CD4-positive, alpha-beta T cell treated with Interleukin-15 for 1 hour (primary cell): ENCODE measurements around the gene NCF4.

Experiments used
- DNase-seq: peaks from one replicate; pipeline ENCODE4 v3.0.0-alpha.2; 2020

NCF4 gene

DNA sequence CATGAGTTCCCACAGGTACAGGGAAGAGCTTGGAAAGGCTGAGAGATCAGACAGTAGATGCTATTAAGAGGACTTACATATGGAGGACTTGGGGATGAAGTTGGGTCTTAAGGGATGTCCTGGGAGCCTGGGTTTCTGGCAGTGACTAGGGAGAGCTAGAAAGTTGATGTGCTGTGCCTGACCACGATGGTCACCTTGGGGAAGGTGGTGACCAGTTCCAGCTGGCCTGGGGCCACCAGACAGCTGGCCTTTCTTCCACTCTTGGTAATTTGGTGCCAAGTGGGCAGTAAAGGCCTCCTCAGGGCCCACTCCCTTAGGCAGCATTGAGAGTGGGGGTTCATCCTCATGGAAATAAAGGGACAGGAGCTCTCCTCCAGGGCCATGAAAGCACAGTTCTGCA, 38.7 kb downstream of the NCF4 start:
- no peak for DNase-seq

DNA sequence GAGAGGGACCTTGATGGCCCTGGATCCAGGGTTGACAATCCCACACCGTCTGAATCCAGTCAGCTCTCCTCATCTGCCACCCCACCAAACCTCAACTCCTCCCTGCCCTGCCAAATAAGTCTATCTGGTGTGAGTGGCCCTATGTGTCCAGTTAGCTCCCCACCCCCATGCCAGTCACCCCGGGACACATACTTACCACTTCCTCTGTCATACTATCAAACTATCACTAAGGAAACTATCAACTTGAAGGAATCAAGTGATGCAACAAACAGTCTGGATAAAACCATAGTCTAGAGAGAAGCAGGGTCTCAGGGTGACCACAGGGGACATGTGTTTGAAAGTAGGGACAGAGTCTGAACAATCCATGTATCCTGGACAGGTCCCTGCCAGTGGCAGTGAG, 39.4 kb downstream of the NCF4 start:
- DNase-seq, result peak; percentile 29

DNA sequence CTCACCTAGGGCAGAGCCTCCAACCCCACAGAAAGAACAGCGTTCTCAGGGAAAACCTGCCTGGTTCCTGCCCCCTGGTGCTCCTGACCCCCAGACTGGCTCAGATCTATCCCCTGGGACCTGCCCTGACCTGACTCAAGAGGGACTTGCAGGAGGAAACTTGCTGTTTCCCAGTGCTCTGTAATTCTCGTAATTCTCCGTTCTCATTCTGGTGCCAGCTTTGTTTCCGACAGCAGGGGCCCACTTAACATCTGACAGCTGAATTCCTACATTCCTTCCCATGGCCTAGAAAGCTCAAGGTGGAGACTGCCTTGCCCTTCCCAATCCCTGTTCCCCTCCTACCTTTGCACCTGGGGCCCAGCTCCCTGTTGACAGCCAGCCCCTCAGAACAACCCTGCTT, 40.1 kb downstream of the NCF4 start:
- DNase-seq, result no peak

DNA sequence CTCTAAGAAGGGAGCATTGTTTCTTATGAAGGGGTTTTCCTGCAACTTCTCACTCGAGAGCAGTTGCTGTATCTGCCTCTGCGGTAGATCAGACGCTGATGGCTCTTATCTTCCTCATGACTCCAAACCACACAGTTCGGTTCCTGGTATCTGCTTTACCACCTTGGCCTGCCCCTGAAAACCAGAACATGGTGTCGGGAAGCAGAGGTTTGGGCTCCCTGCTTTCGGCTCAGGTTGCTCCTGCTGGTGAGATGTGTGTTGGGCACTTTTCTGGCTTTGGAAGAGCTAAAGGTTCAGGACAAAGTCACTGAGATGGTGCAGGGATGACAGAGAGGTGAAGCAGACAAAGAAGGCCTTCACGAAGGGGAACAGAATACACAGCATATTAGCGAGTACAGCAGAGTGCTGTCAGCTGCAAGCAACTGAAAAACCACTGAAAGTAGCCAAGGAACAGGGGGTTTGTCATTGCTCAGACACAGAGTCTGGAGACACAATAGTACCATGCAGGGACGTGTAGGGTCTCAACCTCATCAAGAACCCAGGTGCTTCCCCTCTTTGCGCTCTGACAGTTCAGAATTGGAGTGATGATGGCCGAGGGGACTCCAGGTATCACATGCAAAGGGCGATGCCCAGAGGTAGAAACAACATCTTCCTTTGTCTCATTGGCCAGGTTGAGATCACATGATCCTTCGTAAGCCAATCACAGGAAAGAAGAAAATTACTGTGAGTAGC, 40.8 kb downstream of the NCF4 start:
- no peak for DNase-seq

DNA sequence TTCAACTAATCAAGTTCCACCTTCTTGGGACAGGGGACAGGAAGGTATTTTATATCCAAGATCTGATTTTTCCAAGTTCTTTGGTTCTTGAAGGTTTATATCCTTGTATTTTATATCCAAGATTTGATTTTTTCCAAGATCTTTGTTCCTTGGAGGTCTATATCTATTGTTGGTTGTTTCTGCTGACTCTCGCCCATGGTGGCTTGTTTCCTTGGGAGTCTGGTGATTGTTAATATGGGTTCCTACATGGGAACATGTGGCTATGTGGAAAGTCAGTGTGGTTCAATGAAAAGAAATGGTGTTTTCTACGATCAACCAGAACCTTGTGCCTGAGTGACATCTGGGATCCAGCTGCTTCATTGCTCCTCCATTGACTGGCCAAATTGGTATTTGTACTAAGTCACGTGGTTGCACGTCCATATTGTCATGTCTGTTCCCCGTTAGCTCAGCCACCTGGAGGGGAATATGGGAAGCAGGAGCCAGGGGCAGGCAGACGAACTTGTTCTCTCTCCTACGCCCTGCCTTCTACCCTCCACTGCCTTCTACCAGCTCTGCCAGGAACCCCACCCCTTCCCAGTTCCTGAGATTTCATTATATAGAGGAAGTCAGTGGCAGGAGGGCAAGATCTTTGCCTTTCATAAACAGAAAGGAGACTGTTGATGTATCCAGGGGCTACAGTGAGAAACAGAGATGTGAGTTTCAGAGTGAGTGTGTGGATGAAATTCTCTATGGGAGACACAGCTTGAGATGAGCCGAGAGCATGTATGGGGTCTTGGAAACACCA, 41.5 kb downstream of the NCF4 start:
- no peak for DNase-seq

DNA sequence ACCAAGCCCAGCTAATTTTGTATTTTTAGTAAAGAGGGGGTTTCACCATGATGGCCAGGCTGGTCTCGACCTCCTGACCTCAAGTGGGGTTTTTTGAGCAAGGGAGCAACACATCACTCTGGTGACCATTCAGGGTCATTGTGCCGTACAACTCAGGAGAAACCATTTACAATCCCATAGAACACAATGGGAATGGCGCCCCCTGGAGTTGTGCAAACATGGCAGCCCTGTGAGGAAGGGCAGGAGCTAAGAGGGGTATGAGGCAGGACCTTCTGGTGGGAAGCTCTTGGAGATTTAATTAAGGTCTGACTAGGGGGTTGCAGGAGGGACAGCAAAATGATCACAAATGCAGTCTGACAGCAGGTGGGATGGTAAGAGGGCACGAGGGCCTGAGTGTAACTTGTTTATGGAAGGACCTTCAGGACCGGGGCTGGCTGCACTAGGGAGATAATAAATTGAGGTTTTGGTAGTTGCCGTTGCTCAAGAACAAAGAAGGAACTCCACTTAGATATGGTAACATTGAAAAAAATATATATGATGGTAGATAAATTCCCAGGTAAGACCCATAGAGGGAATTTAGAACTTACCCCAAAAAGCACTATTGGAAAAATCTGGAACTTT, 43.6 kb downstream of the NCF4 start:
- DNase-seq, result no peak

DNA sequence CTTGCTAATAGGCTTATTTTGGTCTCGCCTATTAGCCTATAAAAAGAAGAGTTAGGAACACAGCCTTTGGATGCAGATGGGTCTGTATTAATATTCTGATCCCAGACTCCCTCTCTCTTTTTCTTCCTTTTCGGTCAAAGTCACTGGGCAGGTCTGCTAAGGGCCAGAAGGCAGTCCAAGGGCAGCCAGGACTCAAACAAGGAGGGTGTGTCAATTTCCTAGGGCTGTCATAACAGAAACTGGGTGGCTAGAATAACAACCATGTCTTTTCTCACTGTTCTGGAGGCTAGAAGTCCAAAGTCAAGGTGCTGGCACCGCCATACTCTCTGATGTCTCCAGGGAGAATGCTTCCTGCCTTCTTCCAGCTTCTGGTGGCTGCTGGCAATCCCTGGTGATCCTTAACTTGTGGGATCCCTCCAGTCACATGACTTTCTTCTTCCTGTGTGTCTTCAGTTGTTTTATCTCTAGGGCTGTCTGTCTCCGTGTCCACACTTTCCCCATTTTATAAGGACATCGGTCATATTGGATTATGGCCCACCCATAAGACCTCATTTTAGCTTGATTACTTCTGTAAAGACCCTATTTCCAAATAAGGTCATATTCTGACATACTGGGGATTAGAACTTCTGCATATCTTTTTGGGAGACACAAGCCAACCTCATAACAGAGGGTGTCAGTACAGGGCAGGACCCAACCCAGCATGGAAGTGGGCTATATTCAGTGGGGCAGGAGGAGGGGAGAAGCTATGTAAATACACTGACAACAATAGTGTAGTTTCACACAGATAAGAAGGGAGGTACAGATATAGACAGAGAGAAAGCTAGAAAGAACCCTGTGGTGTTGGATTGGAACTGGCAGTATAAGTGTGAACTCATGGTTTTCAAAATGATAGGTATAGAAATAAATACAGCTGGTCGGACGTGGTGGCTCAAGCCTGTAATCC, 46.7 kb downstream of the NCF4 start:
- no peak for DNase-seq

DNA sequence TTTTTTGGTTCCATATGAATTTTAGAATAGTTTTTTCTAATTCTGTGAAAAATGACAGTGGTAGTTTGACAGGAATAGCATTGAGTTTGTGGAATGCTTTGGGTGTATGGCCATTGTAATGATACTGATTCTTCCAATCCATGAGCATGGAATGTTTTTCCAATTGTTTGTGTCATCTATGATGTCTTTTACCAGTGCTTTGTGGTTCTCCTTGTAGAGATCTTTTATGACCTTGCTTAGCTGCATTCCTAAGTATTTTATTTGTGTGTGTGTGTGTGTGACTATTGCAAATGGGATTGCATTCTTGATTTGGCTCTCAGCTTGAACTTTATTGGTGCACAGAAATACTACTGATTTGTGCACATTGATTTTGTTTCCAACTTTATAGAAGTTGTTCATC, 49.7 kb downstream of the NCF4 start:
- DNase-seq, result no peak

DNA sequence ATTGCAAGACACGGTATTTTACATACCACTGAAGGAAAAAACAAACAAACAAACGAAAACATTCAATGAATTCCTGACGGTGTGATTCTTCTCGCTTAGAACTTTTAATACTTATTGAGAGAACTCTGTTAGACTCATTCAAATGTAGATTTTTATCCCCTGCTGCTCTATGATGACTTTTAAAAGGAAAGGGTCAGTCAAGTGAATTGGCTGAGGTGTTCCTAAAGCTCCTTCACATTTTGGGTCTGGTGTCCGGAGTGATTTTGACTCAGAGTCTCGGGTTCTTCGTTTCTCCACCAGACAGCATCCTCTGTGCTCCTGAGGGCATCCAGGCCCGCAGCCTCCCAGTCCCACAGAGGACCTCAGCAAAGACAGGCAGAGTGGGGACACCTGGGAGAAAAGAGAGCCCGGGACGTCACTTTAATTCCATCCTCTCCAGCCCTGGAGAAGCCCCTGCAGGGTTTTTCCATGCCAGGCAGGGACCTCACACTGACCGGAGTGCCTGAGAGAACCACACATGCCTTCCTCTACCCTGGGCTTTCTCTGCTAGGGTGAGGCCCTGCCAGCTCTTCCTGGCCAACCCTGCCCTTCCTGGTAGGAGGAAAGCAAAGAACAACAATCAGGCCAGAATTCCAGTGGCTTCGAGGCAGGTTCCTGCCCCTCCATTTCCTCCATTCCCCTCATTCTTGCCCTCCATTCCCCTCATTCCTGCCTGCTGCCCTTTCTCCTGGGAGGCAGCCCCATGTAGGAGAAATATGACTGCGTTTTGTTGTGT, 51.3 kb downstream of the NCF4 start:
- no peak for DNase-seq

DNA sequence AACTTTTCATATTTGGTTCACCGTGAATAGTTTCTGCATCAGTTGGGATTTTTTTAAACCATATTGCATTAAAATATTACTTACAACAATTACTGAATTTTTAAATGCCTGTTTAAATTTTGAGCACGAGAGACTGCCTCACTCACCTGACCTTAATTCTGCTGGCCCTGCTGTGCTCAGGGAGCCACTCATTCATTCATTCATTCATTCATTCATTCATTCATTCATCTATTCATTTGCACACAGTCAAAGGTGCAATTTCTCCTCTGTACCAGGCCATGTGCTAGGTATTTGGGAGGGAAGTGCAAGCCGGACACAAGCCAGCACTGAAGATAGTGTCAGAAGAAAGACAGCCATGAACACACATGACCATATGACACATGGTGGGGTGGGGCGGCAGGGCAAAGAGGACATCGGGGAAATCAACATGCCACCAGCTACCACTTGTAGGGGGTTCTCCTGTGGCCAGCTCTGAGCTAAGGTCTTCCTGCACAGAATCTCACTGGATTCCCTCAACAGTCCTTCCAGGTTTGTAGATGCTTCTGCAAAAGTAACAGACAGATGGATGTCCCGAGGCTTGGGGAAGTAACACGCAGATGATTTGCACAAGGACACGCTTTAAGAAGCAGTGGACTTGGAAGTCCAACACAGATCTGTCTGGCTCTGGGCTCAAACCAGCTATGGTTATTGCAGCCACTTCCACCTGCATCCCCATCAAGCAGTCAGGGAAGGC, 52.1 kb downstream of the NCF4 start:
- DNase-seq, result no peak

DNA sequence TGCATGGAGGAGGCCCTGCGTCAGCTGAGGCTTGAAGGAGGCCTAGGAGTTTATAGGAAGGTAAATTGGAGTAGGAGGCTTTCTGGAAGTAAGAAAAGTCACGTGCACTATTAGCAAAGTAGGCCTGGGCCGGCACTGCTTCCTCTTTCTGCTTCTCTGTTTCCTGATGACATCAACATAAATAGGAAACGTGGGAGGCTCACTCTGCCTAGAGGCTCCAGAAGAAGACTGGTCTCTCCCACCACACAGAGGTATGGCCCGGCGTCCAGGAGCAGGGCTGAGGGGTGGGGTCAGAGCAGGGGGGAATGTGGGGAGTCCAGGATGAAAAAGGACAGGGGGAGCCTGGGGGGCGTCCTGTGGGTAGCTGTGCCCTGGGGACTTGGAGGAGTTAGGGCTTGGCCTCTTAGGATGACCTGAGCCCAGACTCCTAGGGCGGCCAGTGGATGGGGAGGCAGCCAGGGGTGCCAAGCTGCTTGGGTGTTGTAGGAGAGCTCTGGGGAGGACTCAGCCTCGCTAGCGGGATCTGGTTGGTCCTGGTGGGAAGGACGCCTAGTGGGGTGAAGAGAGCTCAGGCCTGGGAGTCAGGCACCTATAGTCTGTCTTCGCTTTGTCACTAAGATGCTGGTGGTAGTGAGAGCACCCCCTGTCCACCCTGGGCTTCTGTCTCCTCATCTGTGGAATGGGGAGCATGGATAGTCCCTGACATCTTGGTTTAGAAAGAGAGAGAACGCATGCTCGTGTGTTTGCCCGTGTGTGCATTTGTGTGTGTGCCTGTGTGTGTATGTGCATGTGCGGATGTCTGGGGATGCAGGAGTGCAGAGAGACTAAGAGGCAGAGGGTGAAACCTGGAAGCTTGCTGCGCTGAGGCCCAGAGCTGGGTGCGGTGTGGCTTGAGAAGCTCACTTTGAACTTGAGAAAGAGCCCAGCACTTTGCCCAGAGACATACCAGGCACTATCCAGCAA, 52.9 kb downstream of the NCF4 start, which contains the start of gene CSF2RB:
Gene CSF2RB (plus strand): TSS at position 202 of the 963 bp plus-strand sequence. CDS start 8,580 bp downstream, outside the sequence.
- DNase-seq, result peak; percentile 59

DNA sequence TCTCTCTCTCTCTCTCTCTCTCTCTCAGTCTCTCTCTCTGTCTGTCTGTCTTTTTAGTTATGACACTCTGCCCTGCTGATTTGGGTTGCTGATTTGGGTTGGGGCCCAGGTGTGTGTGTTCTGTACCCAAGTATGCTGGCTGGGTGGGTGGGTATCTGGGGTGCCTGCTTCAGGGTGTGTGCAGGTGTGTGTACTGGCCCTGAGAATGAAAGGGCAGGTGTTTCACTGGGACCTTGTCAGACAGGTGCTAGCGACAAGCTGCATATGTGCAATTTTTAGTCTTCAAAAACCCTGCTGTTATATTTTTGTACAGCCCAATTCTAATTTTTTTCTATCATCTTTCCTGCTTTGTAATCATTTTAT, 53.6 kb downstream of the NCF4 start:
- no peak for DNase-seq

DNA sequence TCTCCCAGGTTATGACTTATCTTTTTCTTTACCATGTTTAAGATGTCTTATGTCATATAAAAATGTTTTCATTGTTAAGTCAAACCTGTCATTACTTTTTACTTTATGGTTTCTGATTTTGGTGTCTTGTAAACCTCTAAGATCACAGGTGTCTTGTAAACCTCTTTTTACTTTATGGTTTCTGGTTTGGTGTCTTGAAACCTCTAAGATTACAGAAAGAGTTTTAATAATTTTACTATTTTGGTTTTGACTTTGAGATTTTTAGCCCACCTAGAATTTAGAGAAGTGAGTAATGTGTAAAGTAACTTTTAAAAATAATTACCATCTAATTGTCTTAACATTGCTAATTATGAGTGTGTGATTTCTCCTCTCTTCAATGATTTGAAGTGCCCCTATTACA, 55.2 kb downstream of the NCF4 start:
- DNase-seq, result no peak

DNA sequence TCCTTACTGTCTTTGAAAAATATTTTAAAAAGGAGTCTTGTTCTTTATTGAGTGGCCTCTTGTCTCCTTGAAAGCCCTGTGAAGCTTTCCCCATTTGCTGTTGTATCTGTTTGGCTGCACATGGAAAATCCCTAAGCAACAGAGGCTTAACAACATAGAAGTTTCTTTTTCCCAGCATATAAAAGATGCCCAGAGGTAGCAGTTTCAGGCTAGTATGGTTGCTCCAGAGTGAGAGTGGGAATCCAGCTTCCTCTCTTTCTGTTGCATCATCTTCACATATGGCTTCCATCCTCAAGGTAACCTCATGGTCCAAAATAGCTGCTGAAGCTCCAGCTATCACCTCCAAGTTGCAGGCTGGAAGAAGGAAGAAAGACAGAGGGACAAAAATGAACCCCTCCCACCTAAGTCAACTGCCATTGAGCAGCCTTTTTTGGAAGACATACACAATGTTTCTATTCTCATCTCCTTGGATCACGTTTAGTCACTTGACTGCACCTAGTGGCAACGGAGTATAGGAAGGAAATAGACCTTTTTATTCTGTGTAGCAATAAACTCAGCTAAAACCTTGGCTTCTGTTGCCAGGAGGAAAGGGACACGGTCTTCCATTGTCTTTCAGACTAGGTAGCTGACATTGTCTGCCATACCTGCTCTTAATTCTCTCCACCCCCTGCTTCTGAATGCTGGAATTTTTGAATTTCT, 57.9 kb downstream of the NCF4 start:
- DNase-seq, result no peak

DNA sequence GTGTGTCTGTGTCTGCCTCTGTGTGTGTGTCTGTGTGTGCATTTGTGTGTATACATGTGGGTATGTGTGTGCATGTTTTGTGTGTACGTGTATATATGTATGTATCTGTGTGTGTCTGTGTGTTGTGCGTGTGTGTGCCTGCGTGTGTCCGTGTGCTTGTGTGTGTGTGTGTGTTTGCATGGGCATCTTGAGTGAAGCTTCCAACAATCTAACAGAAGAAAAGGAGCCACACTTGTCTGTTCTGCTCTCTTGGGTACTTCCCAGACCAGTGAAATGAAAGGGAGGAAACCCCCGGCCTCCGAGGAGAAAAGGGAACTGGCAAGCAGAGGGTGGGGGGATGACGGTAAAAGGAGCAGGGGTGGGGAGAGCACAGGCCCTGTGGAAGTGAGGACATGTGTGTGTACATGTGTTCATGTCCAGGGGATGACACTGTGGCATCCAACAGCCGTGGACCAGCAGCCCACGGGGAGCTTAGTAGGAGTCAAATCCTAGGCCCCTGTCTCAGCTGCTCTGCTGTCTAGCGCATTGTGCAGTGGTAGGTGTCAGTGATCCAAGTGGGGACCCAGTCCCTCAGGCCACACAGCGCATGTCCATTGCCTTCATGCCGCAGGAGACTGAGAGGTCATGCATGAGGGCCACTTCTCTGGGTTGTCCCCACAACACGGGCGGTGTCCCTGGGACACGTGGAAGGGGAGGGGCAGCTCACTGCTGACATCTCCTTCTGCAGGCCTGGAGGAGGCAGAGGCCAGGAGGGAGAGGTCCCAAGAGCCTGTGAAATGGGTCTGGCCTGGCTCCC, 60.7 kb downstream of the NCF4 start:
- DNase-seq, result peak; percentile 74

DNA sequence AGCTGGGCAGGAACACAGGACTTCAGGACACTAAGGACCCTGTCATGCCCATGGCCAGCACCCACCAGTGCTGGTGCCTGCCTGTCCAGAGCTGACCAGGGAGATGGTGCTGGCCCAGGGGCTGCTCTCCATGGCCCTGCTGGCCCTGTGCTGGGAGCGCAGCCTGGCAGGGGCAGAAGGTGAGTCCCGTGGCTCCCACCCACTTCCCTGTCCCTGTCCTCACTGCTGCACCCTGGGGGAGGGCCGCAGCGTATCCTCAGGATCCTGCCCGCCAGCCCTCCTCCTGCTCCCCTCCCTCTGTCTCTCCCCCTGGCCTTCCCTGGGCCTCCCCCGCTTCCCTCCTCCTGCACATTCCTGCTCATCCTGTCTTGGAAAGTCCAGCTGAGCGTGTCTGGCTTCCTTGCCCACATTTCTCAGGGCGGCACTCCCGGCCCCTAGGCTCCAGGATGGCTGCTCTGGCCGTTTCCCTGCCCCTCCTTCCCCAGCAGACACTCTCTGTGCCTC, 61.4 kb downstream of the NCF4 start:
- no peak for DNase-seq

DNA sequence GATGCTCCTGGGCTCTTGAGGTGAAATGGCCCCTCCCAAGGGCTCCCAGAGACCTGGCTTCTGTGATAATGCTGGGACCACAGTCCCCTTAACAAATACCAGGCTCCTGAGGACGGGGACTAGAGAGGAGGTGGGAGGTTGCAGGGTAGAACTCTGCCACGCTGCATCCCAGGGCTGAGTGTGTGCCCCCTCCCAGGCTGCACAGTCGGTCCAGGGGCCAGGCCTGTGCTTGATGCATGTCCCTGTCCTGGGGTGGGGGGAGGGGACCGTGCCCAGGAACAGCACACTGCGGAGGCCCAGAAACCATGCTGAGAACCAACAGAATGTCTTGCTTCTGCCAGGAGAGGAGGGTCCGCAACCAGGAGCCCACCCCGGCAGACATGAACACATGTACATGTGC, 61.9 kb downstream of the NCF4 start:
- no peak for DNase-seq

DNA sequence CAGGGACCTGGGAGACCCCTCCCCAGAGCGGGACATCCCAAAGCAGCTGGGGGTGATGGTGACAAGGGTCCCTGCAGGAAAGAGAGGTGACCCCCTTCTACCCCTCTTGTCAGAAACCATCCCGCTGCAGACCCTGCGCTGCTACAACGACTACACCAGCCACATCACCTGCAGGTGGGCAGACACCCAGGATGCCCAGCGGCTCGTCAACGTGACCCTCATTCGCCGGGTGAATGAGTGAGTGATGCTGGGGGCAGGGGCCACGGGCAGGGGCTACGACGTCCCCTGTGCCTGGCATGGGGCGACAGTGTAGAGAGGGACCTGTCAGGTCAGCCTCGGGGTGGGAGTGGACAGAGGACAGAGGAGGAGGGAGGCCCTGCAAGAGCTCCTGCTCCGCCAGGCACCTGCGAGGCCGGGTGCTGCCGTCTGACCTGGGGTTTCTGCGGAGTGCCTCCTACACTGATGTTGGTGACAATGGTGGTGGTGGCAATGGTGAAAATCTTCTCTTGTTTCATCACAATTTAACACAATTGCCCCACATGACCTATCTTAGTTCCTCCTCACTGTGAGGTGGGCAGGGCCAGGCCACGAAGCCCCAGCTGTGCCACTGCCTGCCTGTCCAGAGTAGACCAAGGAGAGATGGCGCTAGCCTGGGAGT, 62.5 kb downstream of the NCF4 start:
- DNase-seq, result no peak
